OCI-LY7 (cell line): ENCODE measurements around the gene DUSP14.

Experiments
- EZH2phosphoT487 ChIP-seq: fragments of 200-600 bp; sonication (generic); IDR thresholded peaks from 2 replicates; pipeline ENCODE4 v1.6.1; 2018; ENCODE audit warnings: low read depth, borderline replicate concordance, mild to moderate bottlenecking, mixed run types, antibody characterized with exemption, low read length, moderate library complexity, mixed read lengths
- TF ChIP-seq, protein P1 (sequence below): fragments of 200-600 bp; sonication (generic); conservative IDR thresholded peaks from 2 replicates; pipeline ENCODE4 v1.5.1; 2014; ENCODE audit warnings: mild to moderate bottlenecking, antibody characterized with exemption, low read length, moderate library complexity, mixed read lengths

DNA sequence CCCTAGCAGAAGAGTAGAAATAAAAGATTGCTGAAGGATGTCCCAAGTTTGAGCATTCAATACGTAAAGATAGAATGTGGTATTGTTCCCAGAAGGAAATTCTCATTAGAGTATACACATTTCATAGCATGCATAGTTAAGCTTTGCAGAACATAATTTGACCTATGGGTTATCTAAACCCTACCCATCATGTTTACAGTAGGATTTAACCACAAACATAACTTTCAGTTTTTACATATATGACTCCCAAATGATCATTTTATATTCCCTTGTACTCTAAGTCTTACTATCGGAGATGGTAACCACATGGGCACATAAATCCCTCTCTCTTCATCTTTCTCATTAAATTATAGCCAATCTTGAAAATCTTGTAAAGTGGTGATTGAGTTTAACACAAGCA lies 68.6 kb downstream of the DUSP14 start:
- TF ChIP-seq, protein P1, sequence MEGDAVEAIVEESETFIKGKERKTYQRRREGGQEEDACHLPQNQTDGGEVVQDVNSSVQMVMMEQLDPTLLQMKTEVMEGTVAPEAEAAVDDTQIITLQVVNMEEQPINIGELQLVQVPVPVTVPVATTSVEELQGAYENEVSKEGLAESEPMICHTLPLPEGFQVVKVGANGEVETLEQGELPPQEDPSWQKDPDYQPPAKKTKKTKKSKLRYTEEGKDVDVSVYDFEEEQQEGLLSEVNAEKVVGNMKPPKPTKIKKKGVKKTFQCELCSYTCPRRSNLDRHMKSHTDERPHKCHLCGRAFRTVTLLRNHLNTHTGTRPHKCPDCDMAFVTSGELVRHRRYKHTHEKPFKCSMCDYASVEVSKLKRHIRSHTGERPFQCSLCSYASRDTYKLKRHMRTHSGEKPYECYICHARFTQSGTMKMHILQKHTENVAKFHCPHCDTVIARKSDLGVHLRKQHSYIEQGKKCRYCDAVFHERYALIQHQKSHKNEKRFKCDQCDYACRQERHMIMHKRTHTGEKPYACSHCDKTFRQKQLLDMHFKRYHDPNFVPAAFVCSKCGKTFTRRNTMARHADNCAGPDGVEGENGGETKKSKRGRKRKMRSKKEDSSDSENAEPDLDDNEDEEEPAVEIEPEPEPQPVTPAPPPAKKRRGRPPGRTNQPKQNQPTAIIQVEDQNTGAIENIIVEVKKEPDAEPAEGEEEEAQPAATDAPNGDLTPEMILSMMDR = no peak
- no peak for TF ChIP-seq EZH2phosphoT487
